Large intestine (tissue), 3 donors: ENCODE results near the gene AWAT1. TPM values are rescaled to one million over a fixed set of nuclear protein-coding genes. Genes with fewer than 3 reads are reported as not detected.
A peak's percentile ranks its signal among the peaks of the same experiment; 100 is the strongest.
"Not testable (repeated sequence)": the region's sequence is repeated elsewhere in the genome, so short reads cannot be mapped to it uniquely, and the experiment has no call there.

Experiments used
- DNase-seq, 2 donors: peaks; one replicate each; pipeline versions ENCODE4 v3.0.0 to v3.0.0-alpha.2; 2013
- H3K27ac ChIP-seq: one replicate; pipeline ENCODE4 v1.5.1; 2013; ENCODE audit warnings: low read length
- H3K27me3 ChIP-seq: 2 replicates; pipeline ENCODE4 v1.6.1; 2013; ENCODE audit warnings: low read length; ENCODE audit not compliant: control insufficient read depth, insufficient read depth
- H3K36me3 ChIP-seq: 2 replicates; pipeline ENCODE4 v1.6.1; 2013; ENCODE audit warnings: low read length; ENCODE audit not compliant: control insufficient read depth, insufficient read depth
- H3K4me1 ChIP-seq: one replicate; pipeline ENCODE4 v1.6.1; 2013; ENCODE audit warnings: low read length; ENCODE audit not compliant: control insufficient read depth, insufficient read depth
- H3K4me3 ChIP-seq: one replicate; pipeline ENCODE4 v1.5.1; 2013; ENCODE audit warnings: low read length
- H3K9me3 ChIP-seq: one replicate; pipeline ENCODE4 v1.6.1; 2013; ENCODE audit warnings: mild to moderate bottlenecking, low read depth, low read length, moderate library complexity; ENCODE audit not compliant: control insufficient read depth
- WGBS: methylation state at CpG from one replicate; pipeline ENCODE4 v1.1.5; 2013; ENCODE audit warnings: low lambda C conversion rate; ENCODE audit not compliant: insufficient coverage; 5-methylcytosine and 5-hydroxymethylcytosine counted together
- polyA plus RNA-seq: library from polyadenylated mRNA; unstranded; fragments of 120-200 nt; gene quantifications from one replicate; pipeline ENCODE4 v1.2.1, GENCODE V29; 2013

The AWAT1 gene
- polyA plus RNA-seq, 1 donor: 0.18 TPM

- no CpG with 5 or more reads among the region's 5 CpGs for WGBS
- no peaks in the 10 kb centered on the region for H3K27me3 ChIP-seq
- no peak overlapping the region for H3K27ac ChIP-seq
- peaks cover 5% of the 10 kb centered on the region for H3K4me1 ChIP-seq
- no peaks in the 10 kb centered on the region for H3K9me3 ChIP-seq
- no peaks in the 10 kb centered on the region for H3K36me3 ChIP-seq
- DNase-seq: peak in 1 of 2 donors; percentile 30
- H3K4me3 ChIP-seq: no peak overlapping the region
Measured at GRCh38 chrX:70257423-70258288, 23.2 kb downstream of the AWAT1 start.

GRCh38 chrX:70260104-70260503 is 25.6 kb downstream of the AWAT1 start, which contains the start of gene P2RY4:
Gene P2RY4, minus strand, starts transcription at chrX:70260204. Its CDS starts 580 bp downstream, at chrX:70259624.
- H3K9me3 ChIP-seq: no peaks in the 10 kb centered on the region
- H3K4me1 ChIP-seq: no peaks in the 10 kb centered on the region
- no peaks in the 10 kb centered on the region for H3K36me3 ChIP-seq
- no peak within 1 kb of the TSS for H3K4me3 ChIP-seq
- no peaks in the 10 kb centered on the region for H3K27me3 ChIP-seq
- peak; percentile 24 to 37 for DNase-seq
- H3K27ac ChIP-seq: no peak within 1 kb of the TSS
- WGBS: no CpG with 5 or more reads among the region's 4 CpGs

GRCh38 chrX:70262952-70263567 is 28.6 kb downstream of the AWAT1 start:
- H3K9me3 ChIP-seq: no peaks in the 10 kb centered on the region
- H3K36me3 ChIP-seq: no peaks in the 10 kb centered on the region
- H3K4me3 ChIP-seq: no peak overlapping the region
- no peak overlapping the region for H3K27ac ChIP-seq
- WGBS: 0% methylated on average over 1 of the region's 7 CpGs
- peak; percentile 38 to 57 for DNase-seq
- no peaks in the 10 kb centered on the region for H3K4me1 ChIP-seq
- H3K27me3 ChIP-seq: no peaks in the 10 kb centered on the region

- Histone ChIP-seq H3K27me3 (no peaks in the 10 kb centered on the region), H3K9me3 (no peaks in the 10 kb centered on the region), H3K4me3 (no peak overlapping the region), H3K4me1 (no peaks in the 10 kb centered on the region), H3K27ac (no peak overlapping the region), H3K36me3 (no peaks in the 10 kb centered on the region)
- no CpG with 5 or more reads among the region's 3 CpGs for WGBS
- no peak for DNase-seq
Measured at GRCh38 chrX:70264784-70265183, 30.3 kb downstream of the AWAT1 start.

- DNase-seq: no peak
- Histone ChIP-seq H3K36me3 (no peaks in the 10 kb centered on the region), H3K9me3 (no peaks in the 10 kb centered on the region), H3K27me3 (no peaks in the 10 kb centered on the region), H3K4me1 (no peaks in the 10 kb centered on the region), H3K27ac (no peak within 1 kb of the TSS), H3K4me3 (no peak within 1 kb of the TSS)
Measured at GRCh38 chrX:70268034-70268433, 33.6 kb downstream of the AWAT1 start, which contains the start of gene ARR3. Gene ARR3, plus strand, starts transcription at chrX:70268334. Its CDS starts 1,052 bp downstream, at chrX:70269386.

GRCh38 chrX:70274029-70274428 is 39.6 kb downstream of the AWAT1 start:
- not testable (repeated sequence) for DNase-seq, H3K4me3 ChIP-seq, H3K9me3 ChIP-seq, H3K4me1 ChIP-seq, H3K36me3 ChIP-seq, H3K27me3 ChIP-seq, H3K27ac ChIP-seq
- no CpG with 5 or more reads among the region's 7 CpGs for WGBS

GRCh38 chrX:70279081-70279480 is 44.6 kb downstream of the AWAT1 start:
- H3K36me3 ChIP-seq: no peaks in the 10 kb centered on the region
- H3K27ac ChIP-seq: no peak overlapping the region
- no peak for DNase-seq
- no peaks in the 10 kb centered on the region for H3K9me3 ChIP-seq
- H3K27me3 ChIP-seq: no peaks in the 10 kb centered on the region
- WGBS: 100% methylated on average over 1 of the region's 3 CpGs
- no peaks in the 10 kb centered on the region for H3K4me1 ChIP-seq
- no peak overlapping the region for H3K4me3 ChIP-seq

GRCh38 chrX:70280573-70280972 is 46.1 kb downstream of the AWAT1 start:
- WGBS: no CpG with 5 or more reads among the region's 3 CpGs

GRCh38 chrX:70281951-70282350 is 47.5 kb downstream of the AWAT1 start, which contains the start of gene RAB41:
Gene RAB41, plus strand, starts transcription at chrX:70282172. Its CDS starts 46 bp downstream, at chrX:70282218.
- no CpG with 5 or more reads among the region's 21 CpGs for WGBS
- no peak within 1 kb of the TSS for H3K27ac ChIP-seq
- no peak for DNase-seq

More at GRCh38 chrX:70280573-70280972, 46.1 kb downstream of the AWAT1 start:
- H3K4me1 ChIP-seq: no peaks in the 10 kb centered on the region
- no peak for DNase-seq
- H3K9me3 ChIP-seq: no peaks in the 10 kb centered on the region
- H3K27ac ChIP-seq: no peak overlapping the region
- H3K4me3 ChIP-seq: no peak overlapping the region
- peaks cover 3% of the 10 kb centered on the region for H3K36me3 ChIP-seq
- H3K27me3 ChIP-seq: no peaks in the 10 kb centered on the region

GRCh38 chrX:70289168-70289792 is 54.8 kb downstream of the AWAT1 start:
- H3K4me1 ChIP-seq: no peaks in the 10 kb centered on the region
- peak overlapping the region; percentile 45 for H3K27ac ChIP-seq
- H3K9me3 ChIP-seq: no peaks in the 10 kb centered on the region
- DNase-seq: peak in 1 of 2 donors; percentile 3
- no peaks in the 10 kb centered on the region for H3K27me3 ChIP-seq
- WGBS: no CpG with 5 or more reads among the region's 11 CpGs
- peaks cover 16% of the 10 kb centered on the region for H3K36me3 ChIP-seq
- H3K4me3 ChIP-seq: peak overlapping the region; percentile 82

More at GRCh38 chrX:70281951-70282350, 47.5 kb downstream of the AWAT1 start, which contains the start of gene RAB41:
- H3K27me3 ChIP-seq: no peaks in the 10 kb centered on the region
- H3K4me3 ChIP-seq: no peak within 1 kb of the TSS
- no peaks in the 10 kb centered on the region for H3K9me3 ChIP-seq
- H3K36me3 ChIP-seq: peaks cover 9% of the 10 kb centered on the region
- H3K4me1 ChIP-seq: no peaks in the 10 kb centered on the region
